ENCODE measurements around the gene LRRN1.

DNA sequence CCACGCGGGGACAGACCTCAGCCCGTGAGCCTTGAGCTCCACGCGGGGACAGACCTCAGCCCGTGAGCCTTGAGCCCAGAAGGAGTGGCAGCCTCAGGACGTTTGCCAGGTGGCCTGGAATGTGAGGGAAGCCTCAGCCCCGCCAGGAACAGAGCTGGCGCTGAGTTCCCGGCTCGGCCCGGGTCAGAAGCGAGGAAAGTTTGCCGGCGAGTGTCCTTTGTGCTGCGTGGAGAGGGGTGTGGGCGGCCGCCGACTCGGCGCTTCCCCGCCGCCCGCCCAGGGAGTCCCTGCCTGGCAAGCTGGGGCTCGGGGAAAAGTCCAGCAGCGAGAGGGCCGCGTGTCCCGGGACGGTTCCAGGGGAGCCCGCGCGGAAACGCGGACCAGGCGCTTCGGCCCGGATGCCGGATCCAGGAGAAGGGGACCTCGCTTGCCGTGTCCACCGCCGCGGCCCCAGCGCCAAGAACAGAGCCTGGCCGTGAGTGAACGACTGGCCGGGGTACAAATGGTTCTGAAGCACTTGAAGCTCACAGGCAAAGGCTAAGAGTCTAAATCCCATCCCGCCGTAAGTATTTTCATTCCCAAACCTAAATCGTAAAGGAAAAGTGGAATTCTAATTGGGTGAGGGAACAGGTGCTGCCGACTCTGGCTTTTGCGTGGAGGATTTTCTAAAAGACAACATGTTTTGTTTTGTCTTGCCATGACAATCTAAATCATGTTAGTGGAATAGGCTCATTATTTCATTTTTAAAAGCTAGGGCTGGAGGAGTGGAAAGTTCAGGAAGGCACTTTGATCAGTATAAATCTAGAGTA is 1.7 kb downstream of the LRRN1 start:
- TF ChIP-seq, protein P1, sequence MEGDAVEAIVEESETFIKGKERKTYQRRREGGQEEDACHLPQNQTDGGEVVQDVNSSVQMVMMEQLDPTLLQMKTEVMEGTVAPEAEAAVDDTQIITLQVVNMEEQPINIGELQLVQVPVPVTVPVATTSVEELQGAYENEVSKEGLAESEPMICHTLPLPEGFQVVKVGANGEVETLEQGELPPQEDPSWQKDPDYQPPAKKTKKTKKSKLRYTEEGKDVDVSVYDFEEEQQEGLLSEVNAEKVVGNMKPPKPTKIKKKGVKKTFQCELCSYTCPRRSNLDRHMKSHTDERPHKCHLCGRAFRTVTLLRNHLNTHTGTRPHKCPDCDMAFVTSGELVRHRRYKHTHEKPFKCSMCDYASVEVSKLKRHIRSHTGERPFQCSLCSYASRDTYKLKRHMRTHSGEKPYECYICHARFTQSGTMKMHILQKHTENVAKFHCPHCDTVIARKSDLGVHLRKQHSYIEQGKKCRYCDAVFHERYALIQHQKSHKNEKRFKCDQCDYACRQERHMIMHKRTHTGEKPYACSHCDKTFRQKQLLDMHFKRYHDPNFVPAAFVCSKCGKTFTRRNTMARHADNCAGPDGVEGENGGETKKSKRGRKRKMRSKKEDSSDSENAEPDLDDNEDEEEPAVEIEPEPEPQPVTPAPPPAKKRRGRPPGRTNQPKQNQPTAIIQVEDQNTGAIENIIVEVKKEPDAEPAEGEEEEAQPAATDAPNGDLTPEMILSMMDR (IDR thresholded peaks at IDR 0.05) = no peak
- TF ChIP-seq EP300 (IDR thresholded peaks at IDR 0.05) (no peak), POLR2A (IDR thresholded peaks at IDR 0.05) (no peak)

Data from tibial nerve (tissue), 4 donors.